WTC11 (cell line): ENCODE measurements around the gene PLXNB1. TPM values are rescaled to one million over a fixed set of nuclear protein-coding genes. Genes with fewer than 3 reads are reported as not detected.

Source experiments
- ATAC-seq: fragments of 200-7000 bp; cut with Tn5 transposase; 2 replicates; pipeline ENCODE4 v1.10.0; 2021; ENCODE audit warnings: mild to moderate bottlenecking, moderate library complexity
- CTCF ChIA-PET: fragments of 300-600 bp; sonication (Branson Sonifier 250); formaldehyde crosslinking; loops from one replicate; lab custom pipeline; 2021; ENCODE audit warnings: antibody characterized with exemption; lab: Charles Lee
- POLR2A ChIA-PET: fragments of 350-600 bp; sonication (Branson Sonifier 250); formaldehyde crosslinking; loops from one replicate; lab custom pipeline; 2021; ENCODE audit warnings: antibody characterized with exemption; lab: Charles Lee
- DNase-seq: peaks from one replicate; pipeline ENCODE4 v3.0.0; 2021; ENCODE audit warnings: low spot score
- H3K27ac Mint-ChIP-seq: 2 replicates; pipeline ENCODE4 v1.8.0; 2021; ENCODE audit warnings: mixed read lengths
- H3K27me3 Mint-ChIP-seq: 2 replicates; pipeline ENCODE4 v1.8.0; 2021; ENCODE audit warnings: low read depth, mild to moderate bottlenecking, moderate library complexity, mixed read lengths
- H3K36me3 Mint-ChIP-seq: 2 replicates; pipeline ENCODE4 v1.8.0; 2021; ENCODE audit warnings: mixed read lengths
- H3K4me1 Mint-ChIP-seq: 2 replicates; pipeline ENCODE4 v1.8.0; 2022; ENCODE audit warnings: mixed read lengths
- H3K4me3 Mint-ChIP-seq: 2 replicates; pipeline ENCODE4 v1.8.0; 2021; ENCODE audit warnings: mild to moderate bottlenecking, moderate library complexity, mixed read lengths
- H3K9me3 Mint-ChIP-seq: 2 replicates; pipeline ENCODE4 v1.8.0; 2021; ENCODE audit warnings: mixed read lengths
- ATF2 ChIP-seq: sonication (generic); formaldehyde crosslinking; IDR thresholded peaks from 2 replicates; pipeline ENCODE4 v1.8.1; 2022; ENCODE audit warnings: low read depth, missing genetic modification reagents, borderline replicate concordance
- CDX4 ChIP-seq: fragments of 250-450 bp; sonication (Bioruptor Pico); IDR thresholded peaks from 2 replicates; pipeline ENCODE4 v1.9.0; 2021; ENCODE audit warnings: moderate library complexity, mild to moderate bottlenecking, inconsistent platforms, borderline replicate concordance
- ESRRA ChIP-seq: sonication (generic); formaldehyde crosslinking; IDR thresholded peaks from 2 replicates; pipeline ENCODE4 v1.8.1; 2022; ENCODE audit warnings: mild to moderate bottlenecking, missing genetic modification reagents, borderline replicate concordance
- ETV6 ChIP-seq: sonication (generic); formaldehyde crosslinking; IDR thresholded peaks from 2 replicates; pipeline ENCODE4 v1.8.1; 2022; ENCODE audit warnings: mild to moderate bottlenecking, missing genetic modification reagents
- GTF2I ChIP-seq: fragments of 250-450 bp; sonication (Bioruptor Pico); conservative IDR thresholded peaks from 2 replicates; pipeline ENCODE4 v1.4.0; 2021; ENCODE audit warnings: mild to moderate bottlenecking
- HMGA2 ChIP-seq: fragments of 250-450 bp; sonication (Bioruptor Pico); IDR thresholded peaks from 2 replicates; pipeline ENCODE4 v1.4.0; 2021; ENCODE audit warnings: mild to moderate bottlenecking, moderate library complexity
- MYBL2 ChIP-seq: sonication (generic); formaldehyde crosslinking; IDR thresholded peaks from 2 replicates; pipeline ENCODE4 v1.8.1; 2023; ENCODE audit warnings: mild to moderate bottlenecking, moderate library complexity, missing genetic modification reagents
- NR1H2 ChIP-seq: sonication (generic); formaldehyde crosslinking; IDR thresholded peaks from 2 replicates; pipeline ENCODE4 v1.9.0; 2021; ENCODE audit warnings: mild to moderate bottlenecking, moderate library complexity, missing genetic modification reagents
- NR2C2 ChIP-seq: sonication (generic); formaldehyde crosslinking; IDR thresholded peaks from 2 replicates; pipeline ENCODE4 v1.8.0; 2022; ENCODE audit warnings: mild to moderate bottlenecking, missing genetic modification reagents
- NR3C1 ChIP-seq: sonication (generic); formaldehyde crosslinking; conservative IDR thresholded peaks from 2 replicates; pipeline ENCODE4 v1.8.1; 2023; ENCODE audit warnings: low read depth, mild to moderate bottlenecking, missing genetic modification reagents
- PRDM15 ChIP-seq: sonication (generic); formaldehyde crosslinking; IDR thresholded peaks from 2 replicates; pipeline ENCODE4 v1.8.0; 2022; ENCODE audit warnings: missing genetic modification reagents
- PREB ChIP-seq: sonication (generic); formaldehyde crosslinking; IDR thresholded peaks from 2 replicates; pipeline ENCODE4 v1.8.1; 2022; ENCODE audit warnings: mild to moderate bottlenecking, missing genetic modification reagents, moderate library complexity, borderline replicate concordance
- ZNF263 ChIP-seq: sonication (generic); formaldehyde crosslinking; IDR thresholded peaks from 2 replicates; pipeline ENCODE4 v1.8.1; 2022; ENCODE audit warnings: low read depth, mild to moderate bottlenecking, moderate library complexity, missing genetic modification reagents
- ZNF281 ChIP-seq: sonication (generic); formaldehyde crosslinking; IDR thresholded peaks from 2 replicates; pipeline ENCODE4 v1.8.0; 2023; ENCODE audit warnings: mild to moderate bottlenecking, missing genetic modification reagents
- ZNF416 ChIP-seq: fragments of 250-450 bp; sonication (Bioruptor Pico); IDR thresholded peaks from 2 replicates; pipeline ENCODE4 v1.9.0; 2021; ENCODE audit warnings: mild to moderate bottlenecking, inconsistent platforms
- ZNF423 ChIP-seq: fragments of 250-450 bp; sonication (Bioruptor Pico); IDR thresholded peaks from 2 replicates; pipeline ENCODE4 v2.1.2; 2022; ENCODE audit warnings: mild to moderate bottlenecking, moderate library complexity
- ZNF425 ChIP-seq: fragments of 250-450 bp; sonication (Bioruptor Pico); conservative IDR thresholded peaks from 2 replicates; pipeline ENCODE4 v1.9.0; 2021; ENCODE audit warnings: mild to moderate bottlenecking
- ZNF532 ChIP-seq: fragments of 250-450 bp; sonication (Bioruptor Pico); IDR thresholded peaks from 2 replicates; pipeline ENCODE4 v1.9.0; 2021; ENCODE audit warnings: mild to moderate bottlenecking, borderline replicate concordance
- total RNA-seq: library from RNA; stranded (reverse); gene quantifications from 3 replicates; pipeline ENCODE4 v1.2.3, GENCODE V29; 2021

PLXNB1 gene
- total RNA-seq, 1 experiment from 2014 or later = 143 TPM

- H3K36me3 Mint-ChIP-seq = peaks cover 39% of the 10 kb centered on the region
- CTCF ChIA-PET = interaction anchor here (2.8 kb wide), 1 partner anchor 36 kb away, joined by 378 read pairs; no protein-coding TSS in a partner anchor
- no peak for TF ChIP-seq ZNF423 (CRISPR knock-in tag)
- TF ChIP-seq ETV6 (CRISPR knock-in tag) = no peak
- TF ChIP-seq ATF2 = no peak
- no peak for TF ChIP-seq ZNF425 (CRISPR knock-in tag)
- TF ChIP-seq PREB (CRISPR knock-in tag) = no peak
- TF ChIP-seq ZNF263 (CRISPR knock-in tag) = no peak
- TF ChIP-seq, all 79 proteins: peak for 0
- Mint-ChIP-seq H3K4me3 (no peak overlapping the region), H3K27ac (no peak overlapping the region), H3K4me1 (peaks cover 22% of the 10 kb centered on the region), H3K9me3 (no peaks in the 10 kb centered on the region), H3K27me3 (no peaks in the 10 kb centered on the region)
- DNase-seq (no peak), ATAC-seq (no peak)
- POLR2A ChIA-PET = no interaction called here
These were observed 7.9 kb upstream of the PLXNB1 start for GRCh38 chr3:48437812-48438211.

GRCh38 chr3:48436855-48437254, 7.0 kb upstream of the PLXNB1 start:
- peaks cover 39% of the 10 kb centered on the region for H3K36me3 Mint-ChIP-seq
- ChIA-PET CTCF (interaction anchor here (0.8 to 2.8 kb wide), 34 partner anchors 9 to 262 kb away, joined by 3 to 378 read pairs (median 16); partner anchors contain the start of genes ATRIP, CDC25A, NCKIPSD and NME6), POLR2A (interaction anchor here (0.5 to 1.6 kb wide), 4 partner anchors 10 to 192 kb away, joined by 3 to 10 read pairs (median 6); partner anchors contain the start of gene ATRIP)
- no peaks in the 10 kb centered on the region for H3K27me3 Mint-ChIP-seq
- H3K9me3 Mint-ChIP-seq = no peaks in the 10 kb centered on the region
- ATAC-seq (no peak), DNase-seq (no peak)
- no peak overlapping the region for H3K27ac Mint-ChIP-seq
- no peak overlapping the region for H3K4me3 Mint-ChIP-seq
- H3K4me1 Mint-ChIP-seq = peaks cover 29% of the 10 kb centered on the region
- TF ChIP-seq HMGA2 (CRISPR knock-in tag) (no peak), GTF2I (CRISPR knock-in tag) (no peak), CDX4 (no peak), NR1H2 (CRISPR knock-in tag) (no peak), NR2C2 (CRISPR knock-in tag) (no peak), ESRRA (no peak), ZNF532 (CRISPR knock-in tag) (no peak), ZNF416 (CRISPR knock-in tag) (no peak), ZNF281 (CRISPR knock-in tag) (no peak), PRDM15 (CRISPR knock-in tag) (no peak), NR3C1 (CRISPR knock-in tag) (no peak), MYBL2 (CRISPR knock-in tag) (no peak)
